ENCODE data around the gene PDE3B.

DNA sequence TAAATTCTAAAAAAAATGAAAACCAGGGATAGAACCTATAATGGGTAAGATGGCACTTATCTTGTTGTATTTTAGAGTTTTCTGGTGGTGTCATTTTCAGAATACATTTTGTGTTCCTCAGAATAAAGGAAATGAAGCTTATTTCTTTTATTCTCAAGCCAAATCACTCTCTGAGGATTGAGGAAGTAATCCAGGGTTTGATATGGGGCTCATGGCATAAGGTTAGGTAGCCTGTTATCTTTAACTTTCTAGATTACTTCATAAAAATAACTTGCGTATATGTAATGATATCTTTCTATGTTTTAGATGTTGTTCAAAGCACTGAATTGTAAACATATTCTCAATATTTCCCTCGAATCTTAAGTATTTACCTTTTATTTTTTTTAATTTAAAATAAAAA, 33.5 kb downstream of the PDE3B start:
- TF ChIP-seq CTCF (IDR thresholded peaks at IDR 0.05 in 2 of 3, conservative IDR thresholded peaks at IDR 0.05 in 1 of 3; ENCODE audit: borderline replicate concordance in 1 of 3, insufficient read depth in 1 of 3, low read depth in 2 of 3, low read length in 2 of 3) (no peak), POLR2AphosphoS5 (IDR thresholded peaks at IDR 0.05; ENCODE audit: low read depth, low read length) (no peak), EZH2phosphoT487 (IDR thresholded peaks at IDR 0.05; ENCODE audit: borderline replicate concordance) (no peak)
